ENCODE data around the gene ITLN2. TPM values are rescaled to one million over a fixed set of nuclear protein-coding genes. Genes with fewer than 3 reads are reported as not detected.
"Not testable (repeated sequence)": the region's sequence is repeated elsewhere in the genome, so short reads cannot be mapped to it uniquely, and the experiment has no call there.

The ITLN2 gene
- polyA plus RNA-seq (ENCODE audit: insufficient read length), result not detected

DNA sequence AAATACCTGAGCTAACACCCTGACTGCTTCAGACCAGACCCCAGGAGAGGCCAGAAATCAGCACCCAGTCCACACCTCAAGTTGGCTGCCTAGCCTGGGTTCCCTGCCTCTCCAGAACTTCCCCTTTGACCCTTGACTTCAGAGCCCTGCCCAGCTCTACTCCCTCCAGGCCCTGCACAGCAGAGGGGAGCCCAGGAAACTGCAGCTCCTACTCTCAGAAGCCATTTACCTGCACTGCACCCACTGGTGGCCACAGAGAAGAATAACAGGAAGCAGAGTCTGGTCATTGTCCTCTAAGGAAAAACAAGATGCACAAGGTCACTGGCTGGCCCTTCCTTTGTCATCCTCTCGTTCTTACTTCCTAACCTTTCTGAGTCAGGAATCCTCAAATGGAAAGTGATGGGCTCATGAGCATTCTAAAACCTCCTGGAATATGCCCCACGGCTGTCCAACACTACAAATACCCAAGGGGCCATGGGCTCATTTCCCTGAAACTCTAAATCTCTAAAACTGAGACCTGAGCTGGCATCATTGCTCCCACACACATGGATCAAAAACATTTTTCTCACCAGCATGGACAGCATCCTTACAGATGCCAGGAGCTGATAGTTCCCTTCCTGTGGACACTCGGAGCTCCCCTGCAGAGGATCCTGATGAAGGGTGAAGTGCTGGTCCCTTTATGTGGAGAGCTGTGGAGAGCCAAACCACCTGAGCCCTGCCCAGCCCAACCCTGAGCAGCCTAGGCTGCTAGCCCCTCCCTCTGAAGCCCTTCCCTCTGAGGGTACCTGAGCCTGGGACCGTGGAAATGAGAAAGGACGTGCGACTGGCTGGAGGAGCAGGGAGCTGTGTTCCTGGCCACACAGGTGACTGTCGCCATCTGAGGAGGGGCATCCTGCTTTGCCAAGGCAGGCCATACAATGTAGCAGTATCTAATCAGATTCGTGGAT lies at the start of gene ITLN2:
Gene ITLN2, minus strand, starts transcription at position 652 of the 947 bp plus-strand sequence. Its CDS starts 68 bp downstream, at position 584.
- DNase-seq (ENCODE audit: low read depth), result no peak

DNA sequence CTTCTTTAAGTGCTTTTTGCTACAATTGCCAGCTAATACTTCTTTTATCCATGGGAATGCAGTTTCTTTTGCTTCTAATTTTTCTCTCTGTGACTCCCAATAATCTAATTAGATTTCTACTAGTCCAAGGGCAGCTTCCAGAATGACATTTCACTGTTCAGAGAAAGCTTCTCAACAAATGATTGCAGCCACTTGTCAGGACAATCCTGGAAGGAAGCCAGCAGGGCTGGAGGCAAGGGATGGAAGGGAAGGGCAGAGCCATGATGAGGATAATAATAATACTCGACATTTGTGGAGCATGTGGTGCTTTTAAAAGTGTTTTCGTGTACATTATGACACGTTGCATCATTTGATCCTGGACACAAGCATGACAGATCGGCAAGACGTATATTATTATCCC lies 46.9 kb upstream of the ITLN2 start:
- DNase-seq (ENCODE audit: low read depth), result no peak

DNA sequence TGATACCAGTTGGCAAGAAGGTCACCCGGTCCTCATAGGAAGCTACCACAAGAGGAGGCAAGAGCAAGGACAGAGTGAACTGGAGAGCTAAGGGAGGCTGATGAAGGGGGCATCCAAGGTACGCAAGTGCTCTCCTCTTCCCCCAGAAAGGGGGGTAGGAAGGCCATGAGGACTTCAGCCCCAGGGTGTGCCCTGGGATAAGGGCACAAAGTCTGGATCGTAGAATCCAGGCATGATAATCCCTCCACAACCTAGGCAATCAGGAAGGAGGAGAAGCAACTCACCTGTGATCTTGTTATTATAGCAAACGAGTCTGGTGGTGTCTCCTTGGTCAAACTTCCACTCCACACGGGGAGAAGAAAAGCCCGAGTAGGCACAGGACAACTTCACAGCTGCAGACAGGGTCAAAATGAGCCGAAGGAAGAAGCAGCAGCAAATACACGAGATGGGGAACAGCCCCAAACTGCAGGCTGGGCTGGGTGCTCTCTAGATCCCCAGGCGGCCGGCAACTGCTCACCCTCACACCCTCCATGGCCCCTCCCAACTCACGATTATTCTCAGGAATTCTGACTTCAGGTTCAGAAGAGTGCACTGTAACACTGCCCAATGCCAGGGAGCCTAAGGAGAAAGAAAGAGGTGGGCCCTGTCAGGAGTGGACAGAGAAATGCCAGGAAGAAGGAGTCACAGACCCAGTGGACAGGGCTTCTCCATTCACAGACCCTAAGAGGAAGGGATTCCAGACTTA lies 46.3 kb upstream of the ITLN2 start:
- DNase-seq (ENCODE audit: low read depth), result no peak

DNA sequence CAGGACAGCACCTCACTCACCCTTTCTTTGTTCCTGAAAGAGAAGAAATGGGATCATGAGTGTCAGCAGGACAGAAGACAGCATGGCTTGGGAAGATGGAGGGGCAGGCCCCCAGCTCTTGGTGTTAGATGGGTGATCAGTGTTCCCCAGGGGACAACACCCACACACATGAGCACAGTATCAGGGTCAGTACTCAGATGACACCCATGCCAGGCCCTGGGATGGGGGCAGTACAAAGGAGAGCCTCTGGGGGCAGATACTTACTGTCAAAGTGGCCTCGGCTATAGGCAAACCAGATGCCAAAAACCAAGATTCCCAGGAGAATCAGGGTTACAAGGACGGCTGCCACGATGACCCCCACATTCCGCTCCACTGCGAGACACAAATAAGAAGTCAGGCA lies 44.8 kb upstream of the ITLN2 start:
- no peak for DNase-seq (ENCODE audit: low read depth)

DNA sequence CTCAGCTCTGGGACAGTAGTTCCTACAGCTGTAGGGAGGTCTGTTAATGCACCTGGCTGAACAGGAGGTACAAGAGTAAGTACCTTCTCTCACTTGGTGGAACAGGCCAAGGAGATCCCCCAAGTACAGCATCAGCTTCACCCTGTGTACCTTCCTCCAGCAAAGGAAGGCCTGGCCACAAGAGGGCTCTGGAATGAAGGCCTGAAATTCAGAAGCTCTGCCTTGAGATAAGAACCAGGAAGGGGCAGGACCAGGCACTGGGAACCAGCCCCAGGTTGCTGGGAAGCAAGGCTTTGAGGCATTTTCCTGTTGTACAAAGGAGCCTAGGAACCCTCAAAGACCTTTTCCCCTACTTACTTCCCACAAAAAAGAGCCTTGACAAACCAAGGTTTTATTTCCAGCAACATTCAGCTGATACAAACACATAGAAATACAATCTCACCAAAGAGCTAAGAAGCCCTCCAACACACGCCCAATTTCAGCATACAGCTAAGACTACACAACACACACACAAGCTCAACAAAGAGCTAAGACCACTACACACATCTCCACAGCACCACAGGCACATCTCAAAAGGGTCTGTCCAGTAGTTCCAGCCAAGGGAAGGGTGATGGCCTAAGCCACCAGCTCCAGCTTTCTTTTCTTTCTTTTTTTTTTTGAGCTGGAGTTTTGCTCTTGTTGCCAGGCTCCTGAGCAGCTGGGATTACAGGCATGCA lies 42.9 kb upstream of the ITLN2 start:
- DNase-seq (ENCODE audit: low read depth), result no peak

DNA sequence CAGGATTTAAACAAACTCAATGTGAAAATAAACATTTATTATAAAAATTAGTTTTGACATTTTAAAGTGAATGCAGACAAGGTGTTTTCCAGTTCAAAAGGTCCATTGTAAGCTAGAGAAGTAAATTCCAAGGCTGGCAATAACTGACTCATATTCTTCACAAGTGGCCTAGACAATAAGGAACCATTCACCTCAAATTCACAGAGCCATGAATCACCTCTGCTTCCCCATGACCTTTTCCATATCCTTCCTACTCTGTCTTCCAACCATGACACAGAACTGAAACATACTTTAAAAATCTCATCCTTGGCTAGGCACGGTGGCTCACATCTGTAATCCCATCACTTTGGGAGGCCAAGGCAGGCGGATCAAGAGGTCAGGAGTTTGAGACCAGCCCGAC lies 41.6 kb upstream of the ITLN2 start:
- DNase-seq (ENCODE audit: low read depth), result no peak

DNA sequence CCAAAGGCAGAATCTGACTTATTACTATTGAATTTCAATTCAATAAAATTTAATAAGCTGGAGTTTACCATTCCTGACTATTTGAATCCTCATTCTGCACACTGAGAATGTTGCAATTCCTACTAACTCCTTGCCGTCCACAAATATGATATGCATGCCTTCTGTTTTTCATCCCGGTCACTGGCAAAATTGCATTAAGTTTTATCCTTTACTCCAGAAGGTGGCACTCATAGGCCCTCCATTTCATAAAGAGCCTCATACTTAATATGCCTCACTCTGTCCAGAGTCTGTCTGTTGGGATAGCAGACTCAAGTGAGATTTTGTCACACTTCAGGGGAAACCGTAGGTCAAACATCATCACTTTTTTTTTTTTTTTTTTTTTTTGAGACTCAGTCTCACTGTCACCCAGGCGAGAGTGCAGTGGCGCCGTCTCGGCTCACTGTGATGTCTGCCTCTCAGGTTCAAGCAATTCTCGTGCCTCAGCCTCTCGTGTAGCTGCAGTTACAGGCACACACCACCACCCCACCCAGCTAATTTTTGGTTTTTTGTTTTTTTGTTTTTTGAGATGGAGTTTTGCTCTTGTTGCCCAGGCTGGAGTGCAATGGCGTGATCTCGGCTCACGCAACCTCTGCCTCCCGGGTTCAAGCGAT lies 39.1 kb upstream of the ITLN2 start:
- no peak for DNase-seq (ENCODE audit: low read depth)

DNA sequence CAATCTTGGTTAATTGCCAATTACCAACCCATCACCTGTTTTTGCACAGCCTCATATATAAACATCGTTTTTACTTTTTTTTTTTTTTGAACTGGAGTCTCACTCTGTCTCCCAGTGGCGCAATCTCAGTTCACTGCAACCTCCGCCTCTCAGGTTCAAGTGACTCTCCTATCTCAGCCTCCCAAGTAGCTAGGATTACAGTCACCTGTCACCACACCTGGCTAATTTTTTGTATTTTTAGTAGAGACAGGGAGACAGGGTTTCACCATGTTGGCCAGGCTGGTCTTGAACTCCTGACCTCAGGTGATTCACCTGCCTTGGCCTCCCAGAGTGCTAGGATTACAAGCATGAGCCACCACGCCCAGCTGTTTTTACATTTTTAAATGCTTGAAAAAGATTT lies 37.4 kb upstream of the ITLN2 start:
- DNase-seq (ENCODE audit: low read depth), result not testable (repeated sequence)

DNA sequence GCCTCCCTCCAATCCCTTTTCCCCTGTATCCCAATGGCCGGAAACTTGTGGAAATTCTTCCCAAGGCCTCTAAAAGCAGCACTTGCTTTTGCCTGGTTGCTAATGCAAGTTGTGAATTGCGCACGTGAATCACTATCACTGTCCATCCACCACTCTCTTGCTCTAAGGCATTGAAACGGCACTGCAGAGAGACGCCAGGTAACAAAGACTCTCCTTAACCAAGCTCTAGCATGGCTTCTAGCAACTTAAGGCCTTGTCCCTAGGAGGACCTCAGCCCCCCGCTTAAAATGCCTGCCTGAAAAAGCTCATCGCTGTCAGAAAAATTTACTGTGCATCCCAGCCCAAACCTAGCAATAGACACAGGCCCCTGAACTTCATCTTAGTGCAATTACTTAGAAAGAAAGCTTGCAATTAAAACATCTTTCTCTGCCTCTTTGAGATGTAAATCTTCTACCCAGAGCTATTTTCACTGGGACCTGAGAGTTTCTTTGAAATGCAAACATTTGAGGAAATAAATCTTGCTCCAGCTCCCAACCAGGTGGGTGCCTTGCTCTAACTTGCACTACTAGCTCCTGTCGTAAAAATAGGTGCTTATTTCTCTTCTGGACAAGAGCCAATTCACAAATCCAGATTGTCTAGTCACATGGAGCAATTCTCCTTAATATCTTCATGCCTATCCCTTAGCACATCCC lies 32.9 kb upstream of the ITLN2 start:
- DNase-seq (ENCODE audit: low read depth), result no peak

DNA sequence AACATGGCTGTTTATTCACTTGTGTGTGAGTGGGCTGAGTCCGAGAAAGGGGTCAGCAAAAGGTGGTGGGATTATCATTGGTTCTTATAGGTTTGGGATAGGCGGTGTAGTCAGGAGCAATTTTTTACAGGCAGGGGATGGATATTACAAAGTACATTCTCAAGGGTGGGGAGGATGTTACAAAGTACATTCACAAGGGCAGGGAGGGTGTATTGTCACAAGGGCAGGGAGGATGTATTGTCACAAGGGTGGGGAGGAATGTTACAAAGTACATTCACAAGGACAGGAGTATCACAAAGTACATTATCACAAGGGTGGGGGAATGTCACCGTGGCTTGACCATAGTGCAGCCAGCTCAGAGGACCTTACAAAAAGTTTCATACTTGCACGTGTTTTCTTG lies 31.1 kb upstream of the ITLN2 start:
- no peak for DNase-seq (ENCODE audit: low read depth)

DNA sequence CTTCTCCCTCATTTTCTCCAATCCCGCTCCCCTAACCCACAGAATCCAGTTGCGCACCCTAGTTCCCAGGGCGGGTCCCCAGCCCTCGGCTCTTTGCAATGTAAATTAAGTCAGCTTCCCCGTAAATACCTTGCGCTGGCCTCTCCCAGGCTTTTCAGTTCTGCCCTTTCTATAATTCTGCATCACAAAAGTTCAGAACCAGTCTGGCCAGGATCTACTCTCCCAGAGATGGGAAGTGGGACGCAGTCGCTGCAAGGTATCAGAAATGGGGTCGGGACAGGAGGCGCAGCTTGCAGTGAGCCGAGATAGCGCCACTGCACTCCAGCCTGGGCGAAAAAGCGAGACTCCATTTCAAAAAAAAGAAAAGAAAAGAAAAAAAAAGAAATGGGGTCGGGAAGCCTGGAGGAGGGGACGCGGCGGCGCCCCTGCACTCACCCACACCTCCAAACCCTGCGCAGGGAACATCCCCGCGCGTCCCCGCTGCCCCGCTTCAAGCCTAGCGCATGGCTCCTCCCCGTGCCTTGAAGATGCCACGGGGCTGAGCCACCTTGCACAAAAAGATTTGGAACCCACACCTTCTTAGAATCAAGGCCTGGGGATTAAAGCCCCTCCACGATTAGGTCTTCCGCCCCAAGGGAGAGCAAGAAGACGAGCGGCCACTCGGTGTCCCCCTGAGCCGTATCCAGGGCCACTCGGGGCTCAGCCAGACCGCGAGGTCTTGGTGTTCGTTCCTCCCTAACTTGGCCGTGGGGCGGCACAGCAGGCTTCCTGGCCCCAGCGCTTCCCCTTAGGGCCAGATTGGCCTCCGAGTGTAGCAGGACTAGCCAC lies 27.2 kb upstream of the ITLN2 start:
- DNase-seq (ENCODE audit: low read depth), result no peak

DNA sequence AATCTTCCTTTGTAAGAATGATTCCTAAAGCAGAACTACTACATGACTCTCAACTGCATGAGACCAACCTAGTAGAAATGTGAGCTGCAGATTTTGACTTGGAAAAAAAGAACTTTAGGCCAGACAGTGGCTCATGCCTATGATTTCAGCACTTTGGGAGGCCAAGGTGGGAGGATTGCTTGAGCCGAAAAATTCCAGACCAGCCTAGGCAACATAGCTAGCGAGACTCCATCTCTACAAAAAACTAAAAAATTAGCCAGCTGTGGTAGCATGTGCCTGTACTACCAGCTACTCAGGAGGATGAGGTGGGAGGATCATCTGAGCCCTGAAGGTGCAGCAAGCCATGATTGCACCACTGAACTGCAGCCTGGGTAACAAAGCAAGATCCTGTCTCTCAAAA lies 24.7 kb upstream of the ITLN2 start:
- DNase-seq (ENCODE audit: low read depth), result no peak

DNA sequence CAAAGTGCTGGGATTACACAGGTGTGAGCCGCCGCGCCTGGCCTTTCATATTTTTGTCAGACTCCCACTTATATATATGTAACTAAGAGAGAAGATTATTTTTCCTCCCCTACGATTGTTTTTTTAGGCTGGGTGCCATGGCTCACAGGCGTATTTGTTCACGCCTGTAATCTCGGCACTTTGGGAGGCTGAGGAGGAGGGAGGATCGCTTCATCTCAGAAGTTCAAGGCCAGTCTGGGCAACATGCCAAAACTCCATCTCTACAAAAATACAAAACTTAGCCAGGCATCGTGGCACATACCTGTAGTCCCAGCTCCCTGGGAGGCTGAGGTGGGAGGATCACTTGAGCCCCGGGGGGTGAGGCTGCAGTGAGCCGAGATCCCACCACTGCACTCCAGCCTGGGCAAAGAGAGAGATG lies 23.9 kb upstream of the ITLN2 start:
- DNase-seq (ENCODE audit: low read depth), result no peak

DNA sequence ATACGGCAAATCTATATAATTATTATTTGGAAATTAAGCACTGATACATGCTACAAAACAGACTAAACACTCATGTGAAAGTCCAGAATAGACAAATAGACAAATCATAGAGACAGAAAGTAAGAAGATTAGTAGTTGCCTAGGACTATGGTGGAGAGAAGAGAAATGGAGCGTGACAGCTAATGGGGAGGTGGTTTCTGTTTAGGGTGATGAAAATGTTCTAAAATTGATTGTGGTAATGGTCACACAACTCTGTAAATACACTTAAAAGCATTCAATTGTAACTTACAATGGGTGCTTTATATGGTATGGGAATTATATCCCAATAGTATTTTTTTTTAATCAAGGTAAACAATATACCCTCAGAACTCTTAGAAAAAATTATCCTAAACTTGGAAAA lies 20.4 kb upstream of the ITLN2 start:
- no peak for DNase-seq (ENCODE audit: low read depth)

DNA sequence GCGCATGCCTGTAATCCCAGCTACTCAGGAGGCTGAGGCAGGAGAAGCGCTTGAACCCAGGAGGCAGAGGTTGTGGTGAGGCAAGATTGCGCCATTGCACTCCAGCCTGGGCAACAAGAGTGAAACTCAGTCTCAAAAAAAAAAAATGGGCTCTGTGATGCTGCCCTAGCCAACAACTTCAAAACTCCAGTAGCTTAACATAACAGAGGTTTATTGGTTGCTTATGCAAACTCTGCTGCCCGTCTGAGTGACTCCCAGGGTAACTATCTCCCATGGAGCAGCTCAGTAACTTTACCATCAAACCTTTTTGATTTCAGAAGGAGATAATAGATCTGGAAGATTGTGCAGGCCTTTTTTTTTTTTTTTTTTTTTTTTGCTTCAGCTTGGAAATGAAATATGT lies 18.9 kb upstream of the ITLN2 start:
- DNase-seq (ENCODE audit: low read depth), result no peak

DNA sequence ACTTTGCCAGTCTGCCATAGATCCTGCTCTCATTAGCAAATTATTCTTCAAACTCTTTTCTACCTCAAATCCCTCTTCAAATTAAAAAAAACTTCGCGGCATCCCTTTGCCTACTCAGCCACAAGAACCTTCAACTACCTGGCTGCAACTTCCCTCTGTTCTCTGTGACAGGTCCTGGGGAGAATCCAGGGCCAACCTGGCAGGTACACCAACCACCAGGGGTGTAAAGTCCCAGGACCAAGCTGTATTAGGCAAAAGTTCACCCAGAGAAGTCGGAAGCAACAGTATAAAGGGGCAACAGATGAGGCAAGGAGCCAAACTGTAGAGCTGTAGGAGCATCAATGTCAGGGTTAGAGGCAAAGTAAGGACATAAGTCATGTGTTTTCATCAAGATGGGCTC lies 18.3 kb upstream of the ITLN2 start:
- no peak for DNase-seq (ENCODE audit: low read depth)

DNA sequence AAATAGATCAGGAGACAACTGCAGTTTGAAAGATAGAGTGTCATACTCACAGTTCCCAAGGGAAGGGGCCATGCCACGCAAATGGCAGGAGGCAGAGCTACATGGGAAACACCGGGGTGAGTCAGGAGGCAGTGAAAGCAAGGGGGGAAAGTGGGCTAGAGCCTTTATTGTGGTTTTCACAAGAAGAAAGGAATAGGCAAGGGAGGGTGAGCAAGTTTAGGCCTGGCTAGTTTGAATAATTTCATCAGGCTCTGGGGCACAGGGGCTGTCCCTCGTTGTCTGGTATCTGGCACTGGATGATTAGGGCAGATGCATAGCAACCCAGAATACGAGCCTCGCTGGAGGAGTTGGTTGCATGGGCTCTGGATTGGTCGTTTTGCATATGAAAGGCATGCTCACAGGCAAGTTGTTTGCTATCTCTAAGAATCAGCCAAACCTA lies 17.0 kb upstream of the ITLN2 start:
- no peak for DNase-seq (ENCODE audit: low read depth)

DNA sequence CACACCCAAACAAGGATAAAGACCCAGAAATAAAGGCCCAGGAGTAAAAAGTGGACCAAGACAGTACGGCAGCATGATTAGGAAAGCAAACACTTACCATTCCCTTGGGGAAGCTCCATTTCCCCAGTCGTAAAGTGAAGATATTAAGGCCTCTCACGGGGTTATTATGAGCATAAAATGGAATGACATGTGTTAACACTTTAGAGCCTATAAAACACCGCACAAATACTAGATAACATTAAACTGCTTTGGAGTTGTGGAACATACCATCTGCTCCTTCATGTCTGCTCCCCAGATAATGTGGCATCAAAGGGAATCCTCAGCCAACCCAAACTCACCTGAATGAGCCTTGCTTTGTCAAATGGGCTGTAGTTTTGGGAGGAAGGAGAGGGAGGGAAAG lies 8.9 kb upstream of the ITLN2 start:
- DNase-seq (ENCODE audit: low read depth), result no peak

DNA sequence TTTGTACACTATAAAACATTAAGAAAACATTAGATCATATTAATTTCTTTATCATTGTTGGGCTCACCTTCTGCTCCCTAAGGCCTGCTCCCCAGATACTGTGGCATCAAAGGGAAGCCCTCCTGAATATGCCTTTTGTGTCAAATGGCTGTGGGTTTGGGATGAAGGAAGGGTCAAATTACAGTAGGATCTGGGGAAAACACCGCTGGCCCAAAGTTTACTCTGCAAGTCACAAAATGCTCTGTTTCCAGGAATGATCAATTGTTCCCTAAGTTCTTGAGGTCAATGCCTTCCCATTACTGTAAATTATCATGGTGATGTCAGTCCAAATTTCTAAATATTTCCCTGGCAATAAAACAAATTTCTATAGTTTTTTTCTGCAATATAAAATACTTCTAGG lies 6.8 kb upstream of the ITLN2 start:
- DNase-seq (ENCODE audit: low read depth), result no peak

DNA sequence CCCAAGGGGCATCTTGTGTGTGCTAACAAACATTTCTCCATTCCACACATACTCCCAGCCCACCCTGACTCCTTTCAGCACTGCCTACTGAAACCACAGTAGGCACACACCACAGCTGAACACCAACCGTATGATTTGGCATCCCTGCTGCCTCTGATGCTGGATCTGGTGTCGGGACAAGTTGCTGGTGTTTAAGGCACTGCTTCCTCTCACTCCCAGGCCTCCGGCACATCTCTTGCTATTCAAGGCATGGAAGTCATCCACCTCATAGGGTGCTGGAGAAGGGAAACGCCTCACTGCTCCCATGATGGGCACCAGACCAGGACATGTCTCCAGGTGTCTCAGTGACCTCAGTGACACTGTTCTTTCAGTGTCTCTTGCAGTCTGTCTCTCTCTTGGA lies 2.4 kb upstream of the ITLN2 start:
- DNase-seq (ENCODE audit: low read depth), result no peak
